SK-N-SH (cell line): ENCODE results near the gene BCAR1. TPM values are rescaled to one million over a fixed set of nuclear protein-coding genes. Genes with fewer than 3 reads are reported as not detected.

Source experiments
- CTCF ChIA-PET: fragments of 300-600, 350-600 bp; formaldehyde crosslinking; extraction: SDS; loops from one replicate; lab custom pipeline; 2021; lab: Yijun Ruan, JAX
- POLR2A ChIA-PET: fragments of 350-600 bp; sonication (Branson Sonifier 250); formaldehyde crosslinking; extraction: SDS; loops from one replicate; lab custom pipeline; 2020; ENCODE audit warnings: antibody characterized with exemption, inconsistent platforms; lab: Yijun Ruan, JAX
- DNase-seq: peaks from one replicate; pipeline ENCODE4 v3.0.0; 2012
- H2AFZ ChIP-seq: fragments of 200-600 bp; sonication (generic); 2 replicates; pipeline ENCODE4 v1.8.1; 2016; ENCODE audit warnings: antibody characterized with exemption, mild to moderate bottlenecking, low read depth
- H3F3A ChIP-seq: fragments of 200-600 bp; sonication (generic); replicated peaks from 2 replicates; pipeline ENCODE3; 2016; ENCODE audit warnings: antibody characterized with exemption, mild to moderate bottlenecking; ENCODE audit not compliant: insufficient read depth
- H3K27ac ChIP-seq, 2 experiments: fragments of 200-500 bp in 1 of 2; fragments of 200-600 bp in 1 of 2; sonication (Bioruptor generic) in 1 of 2; sonication (generic), shearing (Covaris generic) in 1 of 2; 2 replicates each; pipeline versions ENCODE4 v1.5.1 to v1.6.1; 2014 to 2016; ENCODE audit warnings: low read depth in 2 of 2, inconsistent platforms in 1 of 2, low read length in 1 of 2, mild to moderate bottlenecking in 1 of 2, mixed read lengths in 1 of 2
- H3K27me3 ChIP-seq: fragments of 200-600 bp; sonication (generic), shearing (Covaris generic); 2 replicates; pipeline ENCODE4 v1.6.1; 2016; ENCODE audit warnings: mixed run types; ENCODE audit not compliant: insufficient read depth
- H3K36me3 ChIP-seq, 2 experiments: fragments of 200-500 bp in 1 of 2; fragments of 200-600 bp in 1 of 2; sonication (Bioruptor generic) in 1 of 2; sonication (generic) in 1 of 2; replicated peaks in 1 of 2; 2 replicates each; pipeline versions ENCODE3 to v1.5.1; 2014 to 2016; ENCODE audit warnings: low read length in 1 of 2, mild to moderate bottlenecking in 1 of 2; ENCODE audit not compliant: insufficient read depth in 2 of 2, control insufficient read depth in 1 of 2
- H3K4me1 ChIP-seq, 2 experiments: fragments of 200-500 bp in 1 of 2; fragments of 200-600 bp in 1 of 2; sonication (Bioruptor generic) in 1 of 2; sonication (generic), shearing (Covaris generic) in 1 of 2; 2 replicates each; pipeline versions ENCODE4 v1.5.1 to v1.6.1; 2014 to 2016; ENCODE audit warnings: low read depth in 1 of 2, low read length in 1 of 2, mixed run types in 1 of 2; ENCODE audit not compliant: insufficient read depth in 2 of 2, control insufficient read depth in 1 of 2
- H3K4me2 ChIP-seq: fragments of 200-600 bp; sonication (generic), shearing (Covaris generic); 2 replicates; pipeline ENCODE4 v1.6.1; 2017; ENCODE audit warnings: mixed run types
- H3K4me3 ChIP-seq, 2 experiments: fragments of 200-500 bp in 1 of 2; fragments of 200-600 bp in 1 of 2; sonication (Bioruptor generic) in 1 of 2; sonication (generic), shearing (Covaris generic) in 1 of 2; 2 replicates each; pipeline versions ENCODE4 v1.5.1 to v1.8.1; 2014 to 2016; ENCODE audit warnings: low read depth in 2 of 2, inconsistent platforms in 1 of 2, low read length in 1 of 2, mild to moderate bottlenecking in 1 of 2, mixed read lengths in 1 of 2, moderate library complexity in 1 of 2
- H3K79me2 ChIP-seq: fragments of 200-600 bp; sonication (generic); 2 replicates; pipeline ENCODE4 v1.8.1; 2017; ENCODE audit warnings: mild to moderate bottlenecking; ENCODE audit not compliant: insufficient read depth
- H3K9ac ChIP-seq: fragments of 200-600 bp; sonication (generic); 2 replicates; pipeline ENCODE4 v1.6.1; 2017; ENCODE audit warnings: mixed run types
- H3K9me2 ChIP-seq: fragments of 200-600 bp; sonication (generic); 2 replicates; pipeline ENCODE4 v1.6.1; 2017; ENCODE audit warnings: mixed run types
- H3K9me3 ChIP-seq: fragments of 200-600 bp; sonication (generic); 2 replicates; pipeline ENCODE4 v1.6.1; 2017; ENCODE audit warnings: mixed run types, mild to moderate bottlenecking, moderate library complexity
- H4K20me1 ChIP-seq: fragments of 200-600 bp; sonication (generic); 2 replicates; pipeline ENCODE4 v1.6.1; 2017; ENCODE audit warnings: mild to moderate bottlenecking, mixed run types; ENCODE audit not compliant: insufficient read depth
- CHD2 ChIP-seq: fragments of 150-350 bp; IDR thresholded peaks from 2 replicates; pipeline ENCODE4 v1.6.1; 2018; ENCODE audit warnings: low read length; ENCODE audit not compliant: partially characterized antibody
- ELF1 ChIP-seq: IDR thresholded peaks from 2 replicates; pipeline ENCODE4 v1.4.0; 2012
- EP300 ChIP-seq, 2 experiments: IDR thresholded peaks; 2 replicates each; pipeline versions ENCODE4 v1.4.0 to v1.6.1; 2012; ENCODE audit warnings: borderline replicate concordance in 1 of 2, low read depth in 1 of 2, low read length in 1 of 2
- EZH2phosphoT487 ChIP-seq: fragments of 200-600 bp; sonication (generic); IDR thresholded peaks from 2 replicates; pipeline ENCODE4 v1.6.1; 2017; ENCODE audit warnings: low read depth, mixed run types, mild to moderate bottlenecking, antibody characterized with exemption, moderate library complexity, borderline replicate concordance
- FOXJ3 ChIP-seq: sonication (generic); formaldehyde crosslinking; IDR thresholded peaks from 2 replicates; pipeline ENCODE4 v1.5.1; 2020; ENCODE audit warnings: mild to moderate bottlenecking, missing genetic modification reagents
- MAX ChIP-seq: IDR thresholded peaks from 2 replicates; pipeline ENCODE4 v1.4.0; 2012; ENCODE audit warnings: low read depth
- MEF2A ChIP-seq: IDR thresholded peaks from 2 replicates; pipeline ENCODE4 v1.4.0; 2012; ENCODE audit warnings: low read depth, borderline replicate concordance
- MXI1 ChIP-seq: IDR thresholded peaks from 2 replicates; pipeline ENCODE4 v1.6.1; 2012; ENCODE audit warnings: mild to moderate bottlenecking, low read depth, low read length, improper control_type of control experiment
- NFIC ChIP-seq: IDR thresholded peaks from 2 replicates; pipeline ENCODE4 v1.4.0; 2012; ENCODE audit warnings: borderline replicate concordance
- NRF1 ChIP-seq: IDR thresholded peaks from 2 replicates; pipeline ENCODE4 v1.6.1; 2012; ENCODE audit warnings: low read depth, mild to moderate bottlenecking, low read length
- RAD21 ChIP-seq: IDR thresholded peaks from 2 replicates; pipeline ENCODE4 v1.6.1; 2012; ENCODE audit warnings: mild to moderate bottlenecking, low read length
- RCOR1 ChIP-seq: fragments of 150-350 bp; IDR thresholded peaks from 2 replicates; pipeline ENCODE4 v1.6.1; 2017; ENCODE audit warnings: antibody characterized with exemption, low read length
- RFX5 ChIP-seq: IDR thresholded peaks from 2 replicates; pipeline ENCODE4 v1.6.1; 2012; ENCODE audit warnings: mild to moderate bottlenecking, improper control_type of control experiment, low read length
- RXRA ChIP-seq: IDR thresholded peaks from 2 replicates; pipeline ENCODE4 v1.4.0; 2012; ENCODE audit warnings: low read depth, mild to moderate bottlenecking, borderline replicate concordance
- TAF1 ChIP-seq: IDR thresholded peaks from 2 replicates; pipeline ENCODE4 v1.6.1; 2012; ENCODE audit warnings: low read depth, mild to moderate bottlenecking, low read length, moderate library complexity, borderline replicate concordance
- YY1 ChIP-seq: IDR thresholded peaks from 2 replicates; pipeline ENCODE4 v1.4.0; 2012; ENCODE audit warnings: low read depth, mild to moderate bottlenecking
- WGBS: methylation state at CpG from one replicate; pipeline ENCODE4 v1.1.6; 2017; ENCODE audit warnings: low lambda C conversion rate; 5-methylcytosine and 5-hydroxymethylcytosine counted together
- polyA plus RNA-seq, 3 experiments: library from polyadenylated mRNA; depleted of rRNA; stranded (reverse); fragments of >200 nt; gene quantifications; 2 replicates each; pipeline ENCODE4 v1.2.3, GENCODE V29; 2012
- TF ChIP-seq, protein P1 (sequence below): IDR thresholded peaks from 2 replicates; pipeline ENCODE4 v1.6.1; 2012; ENCODE audit warnings: mild to moderate bottlenecking, low read depth, low read length, moderate library complexity
- TF ChIP-seq, protein P2 (sequence below): fragments of 200-600 bp; sonication (generic); IDR thresholded peaks from 2 replicates; pipeline ENCODE4 v1.6.1; 2017; ENCODE audit warnings: antibody characterized with exemption, mild to moderate bottlenecking, moderate library complexity
- TF ChIP-seq, protein P3 (sequence below): IDR thresholded peaks from 2 replicates; pipeline ENCODE4 v1.4.0; 2012; ENCODE audit warnings: low read depth, borderline replicate concordance
- TF ChIP-seq, protein P4 (sequence below): IDR thresholded peaks from 2 replicates; pipeline ENCODE4 v1.4.0; 2012; ENCODE audit warnings: low read depth, borderline replicate concordance
- TF ChIP-seq, protein P5 (sequence below): IDR thresholded peaks from 2 replicates; pipeline ENCODE4; 2012

Gene BCAR1
- polyA plus RNA-seq, 1 of the 3 experiments (the other 2 are of a cell fraction), result 45.1 TPM

DNA sequence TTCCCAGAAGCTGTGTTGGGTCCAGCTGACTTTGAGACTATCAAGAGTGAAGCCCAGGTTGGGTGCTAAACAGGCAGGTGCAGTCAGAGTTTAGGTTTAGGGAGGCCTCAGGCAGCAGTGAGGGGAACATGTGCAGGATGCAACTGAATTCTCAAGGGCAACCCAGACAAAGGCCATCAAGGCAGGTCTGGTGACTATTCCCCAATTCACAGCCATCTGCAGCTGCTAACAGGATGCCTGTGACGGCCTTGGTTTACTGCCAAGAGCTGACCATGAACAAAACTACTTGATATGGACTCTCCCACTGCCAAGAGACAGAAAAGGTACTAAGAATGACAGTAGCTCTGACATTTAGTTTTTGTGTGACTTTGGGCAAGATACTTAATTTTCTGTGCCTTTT lies 45.2 kb upstream of the BCAR1 start (continued):
- TF ChIP-seq EZH2phosphoT487, result no peak

GRCh38 chr16:75294773-75295459 lies 43.5 kb upstream of the BCAR1 start:
- ChIA-PET CTCF (interaction anchor here (1.3 to 4.9 kb wide), 6 partner anchors 11 to 95 kb away, joined by 3 to 22 read pairs (median 6); no protein-coding TSS in a partner anchor), POLR2A (interaction anchor here (0.9 kb wide), 1 partner anchor 10 kb away, joined by 3 read pairs; no protein-coding TSS in a partner anchor)
- peak; percentile 66 for DNase-seq
- 71% methylated on average over 3 of the region's 6 CpGs for WGBS
- Histone ChIP-seq H4K20me1 (no peaks in the 10 kb centered on the region), H3K36me3 (peaks cover 28 to 30% of the 10 kb centered on the region in 2 experiments), H3K9me2 (no peaks in the 10 kb centered on the region), H3K27me3 (no peaks in the 10 kb centered on the region), H3K79me2 (no peaks in the 10 kb centered on the region), H3F3A (no peaks in the 10 kb centered on the region), H3K9me3 (no peaks in the 10 kb centered on the region), H3K4me2 (no peak overlapping the region), H3K9ac (no peak overlapping the region), H3K4me1 (peaks cover 17 to 40% of the 10 kb centered on the region in 2 experiments; a peak in 3 of 4 replicates), H3K4me3 (no peak overlapping the region), H2AFZ (no peak overlapping the region), H3K27ac (peak overlapping the region in 1 of 2 experiments; percentile 96; a peak in 2 of 4 replicates)
- peak; percentile 7; the same call in 1 of the 2 replicates for TF ChIP-seq RAD21
- TF ChIP-seq TAF1, result no peak
- no peak for TF ChIP-seq MAX
- TF ChIP-seq, protein P1, sequence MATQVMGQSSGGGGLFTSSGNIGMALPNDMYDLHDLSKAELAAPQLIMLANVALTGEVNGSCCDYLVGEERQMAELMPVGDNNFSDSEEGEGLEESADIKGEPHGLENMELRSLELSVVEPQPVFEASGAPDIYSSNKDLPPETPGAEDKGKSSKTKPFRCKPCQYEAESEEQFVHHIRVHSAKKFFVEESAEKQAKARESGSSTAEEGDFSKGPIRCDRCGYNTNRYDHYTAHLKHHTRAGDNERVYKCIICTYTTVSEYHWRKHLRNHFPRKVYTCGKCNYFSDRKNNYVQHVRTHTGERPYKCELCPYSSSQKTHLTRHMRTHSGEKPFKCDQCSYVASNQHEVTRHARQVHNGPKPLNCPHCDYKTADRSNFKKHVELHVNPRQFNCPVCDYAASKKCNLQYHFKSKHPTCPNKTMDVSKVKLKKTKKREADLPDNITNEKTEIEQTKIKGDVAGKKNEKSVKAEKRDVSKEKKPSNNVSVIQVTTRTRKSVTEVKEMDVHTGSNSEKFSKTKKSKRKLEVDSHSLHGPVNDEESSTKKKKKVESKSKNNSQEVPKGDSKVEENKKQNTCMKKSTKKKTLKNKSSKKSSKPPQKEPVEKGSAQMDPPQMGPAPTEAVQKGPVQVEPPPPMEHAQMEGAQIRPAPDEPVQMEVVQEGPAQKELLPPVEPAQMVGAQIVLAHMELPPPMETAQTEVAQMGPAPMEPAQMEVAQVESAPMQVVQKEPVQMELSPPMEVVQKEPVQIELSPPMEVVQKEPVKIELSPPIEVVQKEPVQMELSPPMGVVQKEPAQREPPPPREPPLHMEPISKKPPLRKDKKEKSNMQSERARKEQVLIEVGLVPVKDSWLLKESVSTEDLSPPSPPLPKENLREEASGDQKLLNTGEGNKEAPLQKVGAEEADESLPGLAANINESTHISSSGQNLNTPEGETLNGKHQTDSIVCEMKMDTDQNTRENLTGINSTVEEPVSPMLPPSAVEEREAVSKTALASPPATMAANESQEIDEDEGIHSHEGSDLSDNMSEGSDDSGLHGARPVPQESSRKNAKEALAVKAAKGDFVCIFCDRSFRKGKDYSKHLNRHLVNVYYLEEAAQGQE, result no peak
- TF ChIP-seq NRF1, result no peak
- peak; percentile 64; the same call in 1 of the 2 replicates for TF ChIP-seq RCOR1
- TF ChIP-seq YY1, result no peak
- TF ChIP-seq, protein P2, sequence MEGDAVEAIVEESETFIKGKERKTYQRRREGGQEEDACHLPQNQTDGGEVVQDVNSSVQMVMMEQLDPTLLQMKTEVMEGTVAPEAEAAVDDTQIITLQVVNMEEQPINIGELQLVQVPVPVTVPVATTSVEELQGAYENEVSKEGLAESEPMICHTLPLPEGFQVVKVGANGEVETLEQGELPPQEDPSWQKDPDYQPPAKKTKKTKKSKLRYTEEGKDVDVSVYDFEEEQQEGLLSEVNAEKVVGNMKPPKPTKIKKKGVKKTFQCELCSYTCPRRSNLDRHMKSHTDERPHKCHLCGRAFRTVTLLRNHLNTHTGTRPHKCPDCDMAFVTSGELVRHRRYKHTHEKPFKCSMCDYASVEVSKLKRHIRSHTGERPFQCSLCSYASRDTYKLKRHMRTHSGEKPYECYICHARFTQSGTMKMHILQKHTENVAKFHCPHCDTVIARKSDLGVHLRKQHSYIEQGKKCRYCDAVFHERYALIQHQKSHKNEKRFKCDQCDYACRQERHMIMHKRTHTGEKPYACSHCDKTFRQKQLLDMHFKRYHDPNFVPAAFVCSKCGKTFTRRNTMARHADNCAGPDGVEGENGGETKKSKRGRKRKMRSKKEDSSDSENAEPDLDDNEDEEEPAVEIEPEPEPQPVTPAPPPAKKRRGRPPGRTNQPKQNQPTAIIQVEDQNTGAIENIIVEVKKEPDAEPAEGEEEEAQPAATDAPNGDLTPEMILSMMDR, result no peak
- TF ChIP-seq RXRA, result no peak
- TF ChIP-seq, protein P3, sequence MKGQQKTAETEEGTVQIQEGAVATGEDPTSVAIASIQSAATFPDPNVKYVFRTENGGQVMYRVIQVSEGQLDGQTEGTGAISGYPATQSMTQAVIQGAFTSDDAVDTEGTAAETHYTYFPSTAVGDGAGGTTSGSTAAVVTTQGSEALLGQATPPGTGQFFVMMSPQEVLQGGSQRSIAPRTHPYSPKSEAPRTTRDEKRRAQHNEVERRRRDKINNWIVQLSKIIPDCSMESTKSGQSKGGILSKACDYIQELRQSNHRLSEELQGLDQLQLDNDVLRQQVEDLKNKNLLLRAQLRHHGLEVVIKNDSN, result no peak
- TF ChIP-seq, protein P4, sequence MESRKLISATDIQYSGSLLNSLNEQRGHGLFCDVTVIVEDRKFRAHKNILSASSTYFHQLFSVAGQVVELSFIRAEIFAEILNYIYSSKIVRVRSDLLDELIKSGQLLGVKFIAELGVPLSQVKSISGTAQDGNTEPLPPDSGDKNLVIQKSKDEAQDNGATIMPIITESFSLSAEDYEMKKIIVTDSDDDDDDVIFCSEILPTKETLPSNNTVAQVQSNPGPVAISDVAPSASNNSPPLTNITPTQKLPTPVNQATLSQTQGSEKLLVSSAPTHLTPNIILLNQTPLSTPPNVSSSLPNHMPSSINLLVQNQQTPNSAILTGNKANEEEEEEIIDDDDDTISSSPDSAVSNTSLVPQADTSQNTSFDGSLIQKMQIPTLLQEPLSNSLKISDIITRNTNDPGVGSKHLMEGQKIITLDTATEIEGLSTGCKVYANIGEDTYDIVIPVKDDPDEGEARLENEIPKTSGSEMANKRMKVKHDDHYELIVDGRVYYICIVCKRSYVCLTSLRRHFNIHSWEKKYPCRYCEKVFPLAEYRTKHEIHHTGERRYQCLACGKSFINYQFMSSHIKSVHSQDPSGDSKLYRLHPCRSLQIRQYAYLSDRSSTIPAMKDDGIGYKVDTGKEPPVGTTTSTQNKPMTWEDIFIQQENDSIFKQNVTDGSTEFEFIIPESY, result no peak
- TF ChIP-seq MXI1, result peak; percentile 59; the same call in 1 of the 2 replicates
- TF ChIP-seq CHD2, result peak; percentile 37
- TF ChIP-seq MEF2A, result no peak
- peak; percentile 40; the same call in 1 of the 2 replicates for TF ChIP-seq FOXJ3 (CRISPR knock-in tag)
- TF ChIP-seq, protein P5, sequence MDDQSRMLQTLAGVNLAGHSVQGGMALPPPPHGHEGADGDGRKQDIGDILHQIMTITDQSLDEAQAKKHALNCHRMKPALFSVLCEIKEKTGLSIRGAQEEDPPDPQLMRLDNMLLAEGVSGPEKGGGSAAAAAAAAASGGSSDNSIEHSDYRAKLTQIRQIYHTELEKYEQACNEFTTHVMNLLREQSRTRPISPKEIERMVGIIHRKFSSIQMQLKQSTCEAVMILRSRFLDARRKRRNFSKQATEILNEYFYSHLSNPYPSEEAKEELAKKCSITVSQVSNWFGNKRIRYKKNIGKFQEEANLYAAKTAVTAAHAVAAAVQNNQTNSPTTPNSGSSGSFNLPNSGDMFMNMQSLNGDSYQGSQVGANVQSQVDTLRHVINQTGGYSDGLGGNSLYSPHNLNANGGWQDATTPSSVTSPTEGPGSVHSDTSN, result no peak
- no peak for TF ChIP-seq ELF1
- no peak for TF ChIP-seq RFX5
- TF ChIP-seq EP300 (IDR thresholded peaks at IDR 0.05; ENCODE audit: borderline replicate concordance in 1 of 2, low read depth in 1 of 2, low read length in 1 of 2), result peak in 1 of 2 experiments; percentile 61; a peak in 1 of 4 replicates
- no peak for TF ChIP-seq NFIC
